Islet precursor cell (in vitro differentiated cells): ENCODE data around the gene SOX6.
A peak's percentile ranks its signal among the peaks of the same experiment; 100 is the strongest.

Experiments
- DNase-seq: peaks from one replicate; pipeline ENCODE4 v3.0.0-alpha.2; 2018

SOX6 gene

DNA sequence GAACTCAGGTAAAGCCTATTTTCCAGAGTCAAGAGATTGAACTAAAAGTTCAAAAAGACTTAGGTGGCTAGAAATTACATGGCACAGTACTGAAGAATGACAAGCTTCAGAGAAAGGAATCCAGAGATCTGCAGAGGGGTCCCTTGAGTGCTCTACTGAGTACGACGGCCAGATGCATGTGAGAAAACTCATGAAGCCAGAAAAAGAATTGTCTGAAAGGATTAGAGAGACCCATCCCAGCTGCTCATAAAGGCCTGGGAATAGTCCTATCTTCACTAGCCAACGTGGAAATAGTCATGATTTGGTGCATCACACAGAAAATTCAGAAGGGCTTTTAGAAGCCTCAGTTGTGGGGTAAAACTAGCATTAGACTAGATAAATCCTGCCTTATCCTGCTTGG lies 91.3 kb downstream of the SOX6 start:
- DNase-seq, result no peak

DNA sequence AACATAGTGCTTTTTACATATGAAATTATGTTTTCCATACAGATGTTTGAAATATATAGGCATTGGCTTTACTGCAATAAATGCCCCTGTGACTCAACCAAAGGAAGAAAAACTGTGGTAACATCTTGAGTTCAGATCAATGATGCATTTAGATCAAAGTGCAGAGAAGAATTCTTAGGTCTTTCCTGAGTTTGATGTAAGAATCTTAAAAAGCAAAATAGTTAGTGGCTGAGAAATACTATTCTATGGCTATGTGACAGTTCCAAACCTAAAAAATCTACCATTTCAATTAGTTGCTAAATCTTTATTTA lies 93.7 kb downstream of the SOX6 start:
- no peak for DNase-seq

DNA sequence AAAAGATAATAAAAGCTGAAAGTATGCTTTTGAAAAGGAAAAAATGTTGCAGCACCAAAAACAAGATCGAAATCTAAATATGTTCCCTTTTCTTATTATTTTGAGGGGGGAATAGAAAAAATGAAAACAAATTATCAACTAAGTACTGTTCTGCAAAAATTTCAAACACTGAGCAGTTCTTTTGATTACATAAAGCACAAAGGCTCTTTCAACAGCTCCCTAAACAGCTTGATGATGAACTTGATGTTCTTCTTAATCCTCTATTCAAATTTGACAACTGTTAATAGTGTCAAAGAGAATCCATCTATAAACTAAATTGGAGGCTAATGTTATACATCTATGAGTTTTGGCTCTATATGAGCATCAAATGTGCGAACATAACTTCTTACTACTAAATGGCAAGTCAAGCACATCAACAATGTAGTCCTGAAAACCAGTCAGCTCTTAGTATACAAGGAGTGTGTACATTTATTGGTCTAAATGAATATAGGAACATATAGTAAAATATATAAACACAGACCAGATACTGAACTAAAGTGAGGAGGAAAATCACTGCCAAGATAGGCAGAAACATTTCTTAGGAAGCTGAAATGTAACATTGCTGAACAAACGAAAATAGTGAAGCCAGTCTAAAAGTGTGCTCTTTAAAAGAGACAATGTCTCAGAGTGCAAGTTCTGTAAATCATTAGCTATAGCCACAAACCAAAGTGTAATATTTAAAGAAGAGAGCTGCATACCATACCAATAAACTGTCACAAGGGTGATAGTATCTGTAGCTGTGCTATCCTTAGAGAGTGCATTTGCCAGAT lies 94.3 kb downstream of the SOX6 start:
- no peak for DNase-seq

DNA sequence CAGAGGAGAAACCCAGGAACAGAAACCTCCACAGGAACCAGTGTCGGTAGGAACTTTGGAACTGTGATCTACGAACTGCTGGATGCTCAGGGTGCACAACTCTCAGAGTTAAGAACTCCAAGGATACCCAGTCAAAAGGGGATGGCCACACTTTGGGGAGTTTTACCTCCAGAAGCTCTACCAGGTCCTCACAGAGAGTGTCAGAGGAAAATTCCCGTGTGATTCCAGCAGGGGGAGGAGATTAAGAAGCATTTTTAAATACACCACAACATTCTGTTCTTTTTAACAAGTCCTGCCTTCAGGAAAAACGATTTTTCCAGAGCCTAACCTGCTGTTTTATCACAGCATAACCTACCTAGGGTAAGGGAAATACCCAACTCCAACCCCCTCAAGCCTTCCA lies 104.0 kb downstream of the SOX6 start:
- DNase-seq, result no peak

DNA sequence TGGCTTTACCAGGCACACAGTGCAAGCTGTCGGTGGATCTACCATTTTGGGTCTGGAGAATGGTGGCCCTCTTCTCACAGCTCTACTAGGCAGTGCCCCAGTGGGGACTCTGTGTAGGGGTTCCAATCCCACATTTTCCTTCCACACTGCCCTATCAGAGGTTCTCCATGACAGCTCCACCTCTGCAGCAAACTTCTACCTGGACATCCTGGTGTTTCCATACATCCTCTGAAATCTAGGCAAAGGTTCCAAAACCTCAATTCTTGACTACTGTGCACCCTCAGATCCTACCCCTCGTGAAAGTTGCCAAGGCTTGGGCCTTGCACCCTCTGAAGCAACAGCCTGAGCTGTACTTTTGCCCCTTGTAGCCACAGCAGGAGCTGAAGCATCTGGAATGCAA lies 108.1 kb downstream of the SOX6 start:
- no peak for DNase-seq

DNA sequence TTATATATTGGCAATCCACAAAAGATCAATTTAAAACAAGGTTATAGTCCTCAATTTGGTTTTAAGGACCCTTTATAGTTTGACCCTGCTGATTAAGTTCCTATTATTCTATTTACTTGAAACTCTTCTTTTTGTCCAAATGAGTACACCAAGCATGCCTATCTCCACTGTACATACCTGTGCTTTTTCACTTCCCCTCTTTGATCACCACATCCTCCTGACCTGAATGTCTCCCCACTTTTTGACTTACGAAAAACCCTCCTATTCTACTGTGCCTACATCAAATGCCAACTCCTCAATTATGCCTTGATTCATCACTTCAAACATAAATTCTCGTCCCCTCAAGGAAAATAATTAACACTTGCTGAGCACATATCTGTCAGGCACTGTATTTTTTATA lies 113.5 kb downstream of the SOX6 start:
- DNase-seq, result no peak

DNA sequence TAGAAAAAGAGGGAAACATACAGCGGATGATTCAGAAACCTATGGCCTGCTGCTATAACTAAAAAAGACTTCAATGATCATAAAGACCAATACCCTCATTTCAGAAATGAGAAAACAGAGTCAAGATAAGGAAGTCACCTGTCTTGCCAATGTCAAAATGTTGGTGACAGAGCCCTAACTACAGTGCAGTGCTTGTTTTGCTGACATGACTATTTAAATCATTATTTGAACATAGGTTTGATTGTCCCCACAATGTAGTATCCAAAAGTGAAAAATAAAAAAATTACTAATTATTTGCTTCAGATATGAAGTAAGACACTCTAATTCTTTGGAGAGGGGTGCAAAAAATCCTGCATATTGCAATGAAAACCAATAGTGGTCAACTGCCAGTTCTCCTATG lies 115.7 kb downstream of the SOX6 start:
- DNase-seq, result no peak

DNA sequence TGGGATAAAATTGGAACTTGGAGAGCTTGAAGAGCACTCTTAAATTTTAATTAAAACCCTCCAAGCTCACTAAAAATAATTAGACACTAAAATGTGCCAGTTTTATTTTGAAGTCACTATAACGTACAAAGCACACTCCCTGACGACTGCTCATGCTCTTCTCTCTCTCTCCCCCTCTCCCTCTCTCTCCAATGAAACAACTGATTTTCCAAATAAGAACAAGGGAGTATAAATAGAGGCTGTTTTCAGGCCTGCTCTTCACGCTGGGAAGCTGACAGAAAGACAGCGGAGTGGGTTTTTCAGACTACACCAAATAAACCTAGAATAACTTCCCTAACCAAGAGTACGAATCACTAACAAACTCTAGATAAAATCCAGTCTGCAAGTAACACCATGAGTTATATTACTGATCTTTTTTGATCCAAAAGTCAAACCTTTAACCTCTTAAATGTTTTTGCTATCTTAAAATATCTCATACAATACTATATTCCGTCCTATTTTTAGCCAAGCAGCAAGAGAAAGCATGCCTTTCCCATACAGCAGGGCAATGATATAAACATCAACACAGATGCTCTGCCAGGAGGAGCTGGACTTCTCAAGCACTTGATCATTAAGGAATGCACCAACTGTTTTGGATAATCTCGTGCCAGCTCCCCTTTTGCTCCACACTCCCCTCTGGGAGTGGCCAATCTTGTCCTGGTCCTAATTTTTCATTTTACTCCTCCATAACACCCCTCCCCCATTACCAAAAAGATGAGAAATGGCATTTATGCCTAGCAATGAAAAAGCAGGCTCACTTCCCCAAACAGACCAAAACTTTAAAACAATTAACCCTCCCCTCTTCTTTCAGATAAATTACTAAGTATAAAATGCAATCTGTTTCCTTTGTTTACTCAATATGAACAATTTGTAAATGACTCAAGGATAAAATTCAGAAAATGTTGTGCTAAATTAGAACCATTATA lies 116.9 kb downstream of the SOX6 start:
- DNase-seq, result no peak

DNA sequence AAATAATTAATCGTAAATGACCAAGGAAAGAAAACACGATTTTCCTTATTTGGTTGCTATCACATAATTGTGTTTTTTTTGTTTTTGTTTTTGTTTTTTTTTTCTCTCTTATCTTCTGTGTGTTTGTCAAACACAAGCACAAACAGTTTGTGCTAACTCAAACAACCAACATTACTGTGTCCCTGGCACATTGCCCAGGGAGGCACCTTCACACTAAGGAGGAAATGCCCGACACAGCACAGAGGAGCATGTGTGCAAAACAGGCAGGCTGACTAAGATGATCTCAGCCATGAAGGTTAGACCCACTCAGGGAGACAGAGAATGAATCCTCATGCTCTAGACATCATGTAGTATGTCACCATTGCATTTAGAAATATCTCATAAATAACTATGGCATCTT lies 130.1 kb downstream of the SOX6 start:
- DNase-seq, result no peak

DNA sequence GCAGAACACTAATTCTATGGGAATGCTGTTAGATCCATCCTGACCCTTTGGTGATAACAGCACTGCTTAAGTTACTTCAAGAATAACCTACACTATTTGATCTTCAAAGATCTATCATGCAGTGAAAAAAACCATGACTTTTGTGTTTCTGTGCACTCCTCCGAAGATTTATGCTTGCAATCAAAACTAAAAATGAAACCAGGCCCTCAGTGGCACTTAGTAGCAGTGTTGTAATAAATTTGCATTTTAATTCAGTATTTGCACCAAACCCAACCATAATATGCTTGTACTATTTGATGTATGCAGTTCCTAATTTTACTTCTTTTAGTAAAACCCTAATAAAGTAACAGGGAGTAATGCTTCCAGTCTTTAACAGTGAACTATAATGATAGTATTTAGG lies 130.7 kb downstream of the SOX6 start:
- no peak for DNase-seq

DNA sequence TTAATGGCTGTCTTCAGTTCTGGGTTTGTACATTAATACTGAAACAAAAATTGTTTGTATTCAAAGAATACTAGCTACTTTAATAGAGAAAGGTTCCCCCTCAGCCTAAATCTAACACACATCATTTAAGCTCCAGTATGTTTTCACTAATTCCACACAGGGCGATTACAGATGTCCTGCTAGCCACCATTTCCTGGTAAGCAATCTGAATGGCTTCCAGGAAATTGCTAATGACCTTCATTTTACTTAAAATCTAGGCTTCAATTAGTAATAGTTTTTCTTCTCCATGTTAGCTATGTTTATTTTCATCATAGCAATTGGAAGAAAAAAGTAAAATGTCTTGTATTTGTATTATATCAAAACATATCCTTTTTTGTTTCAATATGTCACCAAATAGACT lies 132.8 kb downstream of the SOX6 start:
- DNase-seq, result no peak

DNA sequence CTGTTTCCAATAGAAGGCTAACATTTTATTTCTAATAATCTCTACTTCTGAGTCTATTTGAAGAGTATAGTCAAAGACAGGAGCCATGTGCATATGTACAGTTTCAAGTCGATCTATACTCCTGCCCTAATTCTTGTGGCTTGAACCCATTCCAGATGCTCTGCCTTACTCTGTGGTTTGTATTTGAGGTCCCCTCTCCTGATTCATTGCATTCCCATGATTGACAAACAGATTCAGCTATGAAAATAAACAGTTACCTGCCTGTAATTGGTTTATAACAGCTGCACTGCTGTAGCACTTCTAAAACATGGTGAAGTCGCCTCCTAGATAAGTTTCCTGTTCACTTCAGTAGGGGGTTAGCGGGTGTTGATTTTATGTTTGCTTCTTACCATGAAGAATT lies 138.7 kb downstream of the SOX6 start:
- no peak for DNase-seq

DNA sequence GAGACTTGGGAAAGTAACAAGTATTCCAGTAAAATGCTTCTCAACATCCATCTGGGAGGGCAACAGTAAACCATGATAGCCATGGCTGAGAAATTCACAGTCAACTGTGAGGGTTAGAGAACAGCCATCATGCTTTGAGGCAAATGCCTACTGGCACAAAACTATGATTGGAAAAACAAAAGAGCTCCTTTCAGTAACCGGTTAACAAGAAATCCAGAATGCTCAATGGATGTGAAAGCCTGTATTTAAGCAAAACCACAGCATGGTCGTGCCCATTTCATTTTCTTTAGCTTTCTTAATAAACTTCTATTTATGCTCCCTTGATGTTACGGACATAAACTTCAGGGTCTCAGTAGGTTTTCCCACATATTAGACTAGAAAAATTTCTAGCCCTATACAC lies 139.5 kb downstream of the SOX6 start:
- no peak for DNase-seq

DNA sequence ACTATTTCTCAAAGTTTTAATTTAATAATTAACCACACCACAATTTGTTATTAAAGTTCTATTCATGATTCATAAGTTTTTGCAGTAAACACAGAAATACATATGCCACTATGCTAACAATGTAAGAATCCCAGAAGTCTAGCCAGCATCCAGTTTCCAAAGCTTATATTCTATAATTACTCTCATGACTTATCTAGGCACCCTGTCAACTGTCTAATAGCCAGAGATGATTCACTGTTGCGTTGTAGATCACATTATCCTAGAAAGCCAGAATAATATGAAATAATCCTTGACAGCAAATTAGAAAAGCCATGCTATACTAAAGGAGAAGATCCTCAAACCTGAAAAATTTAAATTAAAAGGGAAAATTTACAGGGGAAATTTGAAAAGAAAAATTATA lies 141.0 kb downstream of the SOX6 start:
- no peak for DNase-seq

DNA sequence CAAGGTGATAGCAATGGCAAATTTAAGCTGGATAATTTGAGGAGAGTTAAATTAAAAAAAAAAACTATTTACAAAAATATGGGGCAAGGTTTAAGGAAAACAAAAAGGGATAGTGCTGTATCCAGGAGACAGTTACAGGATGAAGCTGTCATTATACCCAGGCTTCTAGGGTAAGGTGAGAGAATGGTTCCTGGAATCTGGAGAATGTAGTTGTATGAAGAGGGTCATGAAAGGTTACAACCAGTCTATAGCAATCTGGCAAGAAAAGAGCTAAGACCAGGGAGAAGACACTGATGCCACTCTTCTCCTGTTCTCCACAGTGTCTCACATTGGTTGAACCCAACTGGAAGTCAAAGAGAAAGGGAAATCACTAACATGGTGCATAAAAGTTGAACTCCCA lies 144.9 kb downstream of the SOX6 start:
- DNase-seq, result no peak

DNA sequence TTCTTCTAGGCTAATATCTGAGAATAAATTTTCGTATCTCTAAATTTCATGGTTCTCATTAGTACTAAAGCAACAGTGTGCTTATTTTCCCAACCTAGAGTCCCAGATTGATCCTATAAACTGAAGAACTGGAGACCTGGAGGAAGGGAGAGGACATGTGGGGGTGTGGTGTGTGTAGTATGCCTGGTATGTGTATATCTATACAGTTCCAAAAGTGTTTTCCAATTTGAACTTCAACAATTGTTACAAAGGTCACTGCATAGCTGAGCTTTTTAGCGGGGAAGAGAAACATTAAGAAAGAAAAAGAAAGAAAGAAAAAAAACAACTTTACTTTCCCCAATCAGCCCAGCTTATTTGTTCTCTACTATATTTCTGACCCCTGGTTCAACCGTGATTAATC lies 152.1 kb downstream of the SOX6 start:
- no peak for DNase-seq

DNA sequence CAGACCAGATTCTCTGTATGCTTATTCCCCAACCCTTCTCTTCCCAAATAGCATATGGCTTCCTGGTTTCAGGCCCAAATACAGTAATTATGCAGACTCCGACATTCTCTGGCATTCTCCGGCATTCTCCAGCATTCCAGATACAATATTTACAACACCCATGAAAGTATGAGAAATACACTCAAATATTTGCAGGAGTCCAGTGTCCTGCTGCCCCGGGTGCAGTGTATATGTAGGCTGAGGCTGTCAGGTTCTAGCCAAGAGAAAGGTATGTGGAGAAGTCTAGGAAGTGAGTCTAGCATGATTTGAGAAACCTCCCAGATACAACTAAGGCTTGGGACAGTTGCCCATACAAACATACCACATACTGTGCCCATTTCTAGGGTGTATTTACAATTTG lies 160.7 kb downstream of the SOX6 start:
- peak; percentile 47 for DNase-seq

DNA sequence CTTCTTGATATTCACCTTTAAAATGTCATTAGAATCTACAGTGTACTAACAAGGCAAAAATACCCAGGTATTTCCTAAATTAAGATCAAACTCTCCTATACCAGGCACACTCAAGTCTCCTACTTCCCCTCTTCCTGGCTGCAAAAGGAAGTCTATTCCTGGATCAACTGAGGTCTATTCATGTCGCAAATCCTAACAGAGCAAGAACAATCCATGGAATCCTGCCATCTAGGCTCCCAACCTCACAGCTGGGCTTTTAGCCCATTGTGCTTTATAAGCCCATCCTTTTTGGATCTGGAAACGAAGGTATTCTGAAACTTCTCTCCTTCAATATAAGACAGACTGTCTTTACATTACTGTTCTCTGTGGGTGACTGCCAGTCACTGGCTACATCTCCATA lies 161.8 kb downstream of the SOX6 start:
- DNase-seq, result peak; percentile 49

DNA sequence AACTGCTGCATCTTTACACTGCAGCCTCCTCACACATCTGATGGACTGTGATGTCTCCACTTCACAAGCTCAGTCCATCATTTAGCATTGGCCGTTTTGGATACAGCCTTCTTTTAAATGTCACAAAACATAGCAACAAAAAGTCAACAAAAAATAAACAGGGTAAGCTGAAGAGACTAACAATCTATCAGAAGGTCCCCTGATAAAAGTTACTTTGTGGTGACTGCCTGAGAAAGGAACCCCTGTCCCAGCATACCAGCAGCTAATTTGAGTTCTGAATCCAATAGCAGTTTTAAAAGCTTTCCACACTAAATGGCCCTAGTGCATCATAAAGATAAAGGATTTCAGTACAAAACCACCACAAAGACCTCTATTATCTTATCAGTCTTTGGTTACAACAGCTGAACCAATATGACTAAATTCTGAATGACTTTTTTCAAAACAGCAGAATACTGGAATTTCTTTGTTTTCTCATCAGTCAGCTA lies 162.4 kb downstream of the SOX6 start:
- peak; percentile 64 for DNase-seq

DNA sequence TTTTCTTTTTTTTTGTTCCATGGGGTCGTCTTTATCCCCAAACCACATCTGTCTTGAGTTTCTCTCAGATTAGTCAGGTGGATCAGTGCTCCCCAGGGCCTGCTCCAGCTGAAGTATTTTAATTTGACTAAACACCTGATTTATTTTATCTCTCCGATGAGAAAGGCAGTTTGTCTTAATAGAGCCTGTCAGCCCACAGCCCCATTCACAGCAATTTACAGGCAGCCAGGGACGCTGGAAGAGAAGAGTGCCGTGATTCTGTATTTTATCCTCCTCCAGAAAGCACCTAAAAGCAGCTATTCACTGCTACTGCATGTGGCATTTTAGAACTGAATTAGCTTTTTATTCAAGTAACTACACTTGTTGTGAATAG lies 164.5 kb downstream of the SOX6 start:
- DNase-seq, result peak; percentile 77

DNA sequence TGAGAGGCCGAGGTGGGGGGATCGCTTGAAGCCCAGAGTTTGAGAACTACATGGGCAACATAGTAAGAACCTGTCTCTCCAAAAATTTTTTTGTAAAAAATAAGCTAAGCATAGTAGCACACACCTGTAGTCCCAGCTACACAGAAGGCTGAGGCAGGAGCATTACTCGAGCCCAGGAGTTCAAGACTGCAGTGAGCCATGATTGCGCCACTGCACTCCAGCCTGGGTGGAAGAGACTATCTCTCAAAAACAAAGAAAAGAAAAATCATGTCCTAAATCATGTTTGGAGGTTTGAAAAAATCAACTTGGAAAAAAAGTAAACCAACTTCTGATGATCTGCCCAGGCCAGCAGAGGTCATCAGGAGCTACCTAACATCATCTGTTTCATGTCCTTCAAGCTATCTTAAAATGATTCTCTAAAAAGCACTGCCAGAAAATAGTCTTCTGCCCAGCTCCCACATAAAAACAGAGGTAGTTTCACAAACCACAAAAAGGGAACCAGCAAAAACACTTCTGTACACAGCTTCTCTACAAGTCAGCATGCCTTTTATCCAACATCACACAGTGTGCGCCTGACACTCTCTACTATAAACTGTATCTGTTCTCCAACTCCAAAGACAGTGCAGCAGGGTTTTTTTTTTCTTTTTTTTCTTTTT lies 165.0 kb downstream of the SOX6 start:
- DNase-seq, result no peak

DNA sequence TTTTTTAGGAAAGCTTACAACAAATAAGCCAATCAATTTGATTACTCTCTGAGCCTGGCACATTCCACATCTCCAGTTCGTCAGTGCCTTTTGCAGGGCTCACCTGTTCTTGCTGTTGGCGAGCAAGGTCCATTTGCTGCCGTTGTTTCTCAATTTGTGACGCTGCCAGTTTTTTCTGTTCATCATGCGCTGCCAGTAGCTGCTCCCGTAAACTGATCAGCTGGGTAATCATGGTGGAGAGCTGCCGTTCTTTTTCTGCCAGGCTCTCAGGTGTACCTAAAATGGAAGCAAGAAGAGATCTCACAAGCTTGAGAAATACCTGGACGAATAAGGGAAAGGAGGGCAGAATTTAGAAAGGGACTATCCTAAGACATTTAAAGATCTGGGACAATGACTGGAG lies 169.7 kb downstream of the SOX6 start:
- DNase-seq, result no peak

DNA sequence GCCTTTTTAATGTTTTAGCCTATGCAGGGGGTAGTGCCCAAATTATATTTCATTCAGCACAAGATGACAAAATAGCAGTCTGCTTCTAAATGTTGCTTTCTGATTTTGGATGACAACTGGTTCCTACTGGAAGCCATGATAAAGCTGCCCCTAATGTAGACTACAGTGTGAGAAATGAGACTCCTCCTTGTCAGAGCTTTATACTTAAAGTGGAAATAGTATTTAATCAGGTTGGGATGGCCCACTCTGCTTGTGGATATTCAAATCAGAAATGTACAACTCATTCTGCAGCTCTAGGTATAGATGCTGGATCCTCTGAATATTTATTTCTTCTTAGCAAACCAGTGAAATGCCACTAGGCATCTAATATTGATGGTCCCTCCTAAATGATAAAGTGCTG lies 171.3 kb downstream of the SOX6 start:
- DNase-seq, result no peak

DNA sequence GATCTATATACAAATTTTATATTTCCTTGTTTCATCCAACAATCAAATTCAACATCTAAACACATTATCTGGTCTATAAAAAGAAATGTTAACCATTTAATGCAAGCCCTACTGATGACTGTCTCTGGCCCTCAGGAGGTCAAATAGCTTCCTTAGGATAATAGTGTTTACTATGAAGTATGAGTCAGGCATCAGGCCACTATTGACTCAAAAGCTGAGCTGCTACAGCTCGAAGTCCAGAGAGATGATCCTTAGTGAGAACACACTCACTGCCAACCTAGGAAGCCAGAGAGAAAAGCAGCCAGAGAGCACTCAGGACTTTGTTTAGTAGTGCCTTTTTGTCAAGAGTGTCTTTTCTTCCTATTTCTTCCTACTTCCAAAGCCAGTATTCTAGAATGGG lies 171.8 kb downstream of the SOX6 start:
- DNase-seq, result peak; percentile 76
